Parathyroid adenoma (tissue), 2 donors: ENCODE data around the gene SETD1B.

Experiments
- H2AFZ ChIP-seq: fragments of 300-600 bp; sonication (generic); one replicate; pipeline ENCODE4 v1.7.0; 2017; ENCODE audit warnings: antibody characterized with exemption, mild to moderate bottlenecking
- H3K27ac ChIP-seq: fragments of 300-600 bp; sonication (generic); one replicate; pipeline ENCODE4 v1.7.0; 2017
- H3K27me3 ChIP-seq: fragments of 300-600 bp; sonication (generic); one replicate; pipeline ENCODE4 v1.7.0; 2017; ENCODE audit warnings: low read length; ENCODE audit not compliant: control insufficient read depth, insufficient read depth
- H3K36me3 ChIP-seq: fragments of 300-600 bp; sonication (generic); one replicate; pipeline ENCODE4 v1.7.0; 2017; ENCODE audit warnings: low read length; ENCODE audit not compliant: control insufficient read depth, insufficient read depth
- H3K4me1 ChIP-seq: fragments of 300-600 bp; sonication (generic); one replicate; pipeline ENCODE4 v1.7.0; 2017; ENCODE audit warnings: control low read depth
- H3K4me2 ChIP-seq: fragments of 300-600 bp; sonication (generic); one replicate; pipeline ENCODE4 v1.7.0; 2017; ENCODE audit warnings: low read length
- H3K4me3 ChIP-seq: fragments of 300-600 bp; sonication (generic); one replicate; pipeline ENCODE4 v1.7.0; 2017; ENCODE audit warnings: low read depth, low read length
- H3K79me2 ChIP-seq: fragments of 300-600 bp; sonication (generic); one replicate; pipeline ENCODE4 v1.7.0; 2017; ENCODE audit warnings: control low read depth
- H3K9ac ChIP-seq: fragments of 300-600 bp; sonication (generic); one replicate; pipeline ENCODE4 v1.7.0; 2017; ENCODE audit warnings: mild to moderate bottlenecking
- H3K9me3 ChIP-seq: fragments of 300-600 bp; sonication (generic); one replicate; pipeline ENCODE4 v1.7.0; 2017; ENCODE audit warnings: low read length; ENCODE audit not compliant: control insufficient read depth
- CTCF ChIP-seq: fragments of 300-600 bp; sonication (generic); IDR thresholded peaks from one replicate; pipeline ENCODE4 v1.7.0; 2017; ENCODE audit warnings: antibody characterized with exemption, mild to moderate bottlenecking
- donor health status: primary hyperparathyroidism.

SETD1B gene

DNA sequence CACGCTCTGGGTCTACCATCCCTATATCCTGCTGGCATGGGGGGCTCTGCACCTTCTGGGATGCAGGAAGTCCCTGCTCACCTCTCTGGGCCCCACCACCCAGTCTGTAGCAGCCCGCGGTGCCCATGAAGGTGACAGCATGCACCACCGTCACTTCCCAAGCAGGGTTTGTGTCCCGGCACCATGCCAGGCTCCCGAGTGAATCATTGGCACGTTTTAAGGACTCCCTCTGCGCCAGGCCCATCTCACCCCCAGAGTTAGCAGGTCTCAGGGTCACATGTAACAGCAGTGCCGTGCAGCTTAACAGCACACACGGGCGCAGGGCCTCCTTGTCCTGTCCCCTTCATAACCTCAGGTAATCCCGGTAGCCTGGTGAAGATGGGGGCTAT is 19.9 kb downstream of the SETD1B start:
- Histone ChIP-seq H3K9me3 (no peaks in the 10 kb centered on the region), H3K79me2 (peaks cover 10% of the 10 kb centered on the region), H3K27ac (no peak overlapping the region), H2AFZ (no peak overlapping the region), H3K36me3 (no peaks in the 10 kb centered on the region), H3K4me1 (no peaks in the 10 kb centered on the region), H3K27me3 (no peaks in the 10 kb centered on the region), H3K4me3 (no peak overlapping the region), H3K4me2 (no peak overlapping the region), H3K9ac (no peak overlapping the region)
- TF ChIP-seq CTCF, result no peak

DNA sequence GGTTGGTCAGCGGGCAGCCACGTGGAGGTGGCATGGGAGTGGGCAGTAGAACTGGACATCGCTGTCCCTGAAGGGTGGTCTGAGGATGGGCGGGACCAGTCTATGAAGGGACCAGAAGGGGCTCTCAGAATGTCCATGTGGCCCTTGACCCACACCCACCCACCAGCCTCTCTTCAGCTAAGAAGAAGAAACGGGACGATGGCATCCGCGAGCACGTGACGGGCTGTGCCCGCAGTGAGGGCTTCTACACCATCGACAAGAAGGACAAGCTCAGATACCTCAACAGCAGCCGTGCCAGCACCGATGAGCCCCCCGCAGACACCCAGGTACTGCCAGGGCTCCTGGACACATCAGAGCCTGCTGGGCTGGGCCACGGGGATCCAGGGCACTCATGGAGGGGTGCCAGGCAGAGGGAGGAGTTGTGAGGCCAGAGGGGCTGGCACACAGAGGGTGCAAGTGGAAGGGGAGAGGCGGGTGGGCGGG is 21.3 kb downstream of the SETD1B start:
- Histone ChIP-seq H3K27ac (no peak overlapping the region), H3K79me2 (peaks cover 3% of the 10 kb centered on the region), H3K9ac (no peak overlapping the region), H3K9me3 (no peaks in the 10 kb centered on the region), H2AFZ (no peak overlapping the region), H3K4me2 (no peak overlapping the region), H3K4me1 (no peaks in the 10 kb centered on the region), H3K27me3 (no peaks in the 10 kb centered on the region), H3K36me3 (no peaks in the 10 kb centered on the region), H3K4me3 (no peak overlapping the region)
- TF ChIP-seq CTCF, result no peak

GRCh38 chr12:121826318-121827150 is 22.7 kb downstream of the SETD1B start:
- Histone ChIP-seq H3K27ac (no peak overlapping the region), H2AFZ (no peak overlapping the region), H3K27me3 (no peaks in the 10 kb centered on the region), H3K9me3 (no peaks in the 10 kb centered on the region), H3K4me3 (no peak overlapping the region), H3K79me2 (peaks cover 2% of the 10 kb centered on the region), H3K36me3 (no peaks in the 10 kb centered on the region), H3K4me2 (no peak overlapping the region), H3K9ac (no peak overlapping the region), H3K4me1 (no peaks in the 10 kb centered on the region)
- TF ChIP-seq CTCF, result no peak

GRCh38 chr12:121827351-121828099 is 23.7 kb downstream of the SETD1B start:
- no peak overlapping the region for H3K4me3 ChIP-seq
- TF ChIP-seq CTCF, result no peak
- no peak overlapping the region for H3K9ac ChIP-seq
- no peak overlapping the region for H3K4me2 ChIP-seq
- no peaks in the 10 kb centered on the region for H3K9me3 ChIP-seq
- H3K36me3 ChIP-seq, result no peaks in the 10 kb centered on the region
- no peak overlapping the region for H3K27ac ChIP-seq
- no peaks in the 10 kb centered on the region for H3K4me1 ChIP-seq
- no peak overlapping the region for H2AFZ ChIP-seq
- H3K27me3 ChIP-seq, result no peaks in the 10 kb centered on the region
- peaks cover 2% of the 10 kb centered on the region for H3K79me2 ChIP-seq
